LNCAP (cell line): ENCODE data around the gene OLFM4.

Source experiments
- CTCF ChIP-seq: fragments of 450-650 bp; IDR thresholded peaks from 2 replicates; pipeline ENCODE4 v1.5.1; 2017; ENCODE audit warnings: mild to moderate bottlenecking

Gene OLFM4

GRCh38 chr13:53041968-53042516, 13.4 kb downstream of the OLFM4 start:
- no peak for TF ChIP-seq CTCF

- no peak for TF ChIP-seq CTCF
Observed at GRCh38 chr13:53042877-53043276, 14.3 kb downstream of the OLFM4 start.

DNA sequence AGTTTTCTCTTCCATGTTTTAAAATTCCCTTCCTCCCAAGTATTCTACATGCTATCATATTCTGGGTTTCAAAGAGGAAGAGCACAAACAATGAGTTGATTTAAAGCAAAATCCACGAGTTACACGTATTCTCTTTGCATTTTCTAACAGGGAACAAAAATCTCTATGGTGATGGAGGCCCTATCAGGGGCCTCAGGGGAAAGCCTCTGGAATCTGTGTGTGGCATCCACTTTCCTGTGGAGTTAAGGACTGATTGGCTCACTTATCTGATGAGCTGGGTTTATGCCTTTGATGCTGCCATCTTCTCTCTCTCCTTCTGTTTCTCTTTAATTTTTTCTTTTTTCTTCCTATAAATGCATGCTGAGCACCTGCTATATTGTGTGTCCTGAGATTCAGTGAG, 14.8 kb downstream of the OLFM4 start:
- no peak for TF ChIP-seq CTCF

GRCh38 chr13:53045189-53045588, 16.6 kb downstream of the OLFM4 start:
- no peak for TF ChIP-seq CTCF

- TF ChIP-seq CTCF = no peak
Observed at GRCh38 chr13:53048880-53049279, 20.3 kb downstream of the OLFM4 start.

GRCh38 chr13:53050151-53050550, 21.5 kb downstream of the OLFM4 start:
- no peak for TF ChIP-seq CTCF

- TF ChIP-seq CTCF = no peak
Observed at GRCh38 chr13:53052675-53053074, 24.1 kb downstream of the OLFM4 start.

DNA sequence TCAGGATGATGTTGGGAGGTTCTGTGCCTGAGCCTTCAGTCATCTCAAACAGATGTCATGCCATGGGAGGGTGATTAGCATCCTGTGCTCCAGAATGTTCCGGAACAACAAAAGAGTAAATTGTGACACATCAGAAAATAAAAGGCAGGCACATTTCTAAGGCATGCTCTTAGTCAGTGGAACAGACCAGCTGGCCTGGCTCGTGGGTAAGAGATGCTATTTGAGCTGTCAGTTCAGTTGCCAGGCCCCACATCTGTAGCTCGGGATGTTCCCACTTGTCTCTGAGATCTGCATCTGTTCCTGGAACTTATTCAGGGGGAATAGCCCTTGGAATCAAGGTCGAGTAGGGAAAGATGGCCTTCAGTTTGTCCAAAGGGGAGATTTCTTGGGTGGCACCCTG, 26.0 kb downstream of the OLFM4 start:
- TF ChIP-seq CTCF = no peak
